ENCODE data around the gene PIK3R2. TPM values are rescaled to one million over a fixed set of nuclear protein-coding genes. Genes with fewer than 3 reads are reported as not detected.

Gene PIK3R2
- total RNA-seq, 1 donor from 2014 or later: 36.4 TPM

DNA sequence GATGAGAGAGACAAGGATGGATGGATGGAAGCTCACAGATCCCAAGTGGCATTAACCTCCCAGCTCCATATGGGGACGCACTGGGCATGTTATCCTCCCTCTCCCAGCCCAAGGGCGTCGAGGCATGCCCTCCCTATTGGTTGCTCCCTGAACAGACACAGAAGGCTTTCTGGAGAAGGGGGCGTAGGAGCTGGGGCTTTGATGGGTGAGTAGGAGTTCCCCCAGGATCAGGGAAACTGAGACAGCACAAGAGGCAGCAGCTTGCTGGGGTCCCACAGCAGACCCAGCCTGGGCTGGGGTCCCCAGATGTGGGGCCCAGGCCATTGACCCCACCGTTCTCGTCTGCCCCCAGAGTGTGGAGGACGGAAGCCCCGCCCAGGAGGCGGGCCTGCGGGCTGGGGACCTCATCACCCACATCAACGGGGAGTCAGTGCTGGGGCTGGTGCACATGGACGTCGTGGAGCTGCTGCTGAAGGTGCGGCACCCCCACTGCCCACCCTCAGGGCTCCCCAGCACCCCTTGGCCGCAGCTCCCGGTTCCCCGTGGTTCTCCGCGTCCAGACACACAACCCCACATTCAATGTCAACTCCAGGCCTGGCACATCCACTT is 7.5 kb upstream of the PIK3R2 start:
- Mint-ChIP-seq H3K4me3 (ENCODE audit: unreplicated experiment) (no peak overlapping the region), H3K4me1 (ENCODE audit: low read depth, unreplicated experiment) (no peaks in the 10 kb centered on the region), H3K9me3 (ENCODE audit: unreplicated experiment) (no peaks in the 10 kb centered on the region), H3K27ac (ENCODE audit: unreplicated experiment) (no peak overlapping the region), H3K36me3 (ENCODE audit: unreplicated experiment) (no peaks in the 10 kb centered on the region), H3K27me3 (ENCODE audit: unreplicated experiment) (peaks cover 3% of the 10 kb centered on the region)
- TF ChIP-seq, protein P1, sequence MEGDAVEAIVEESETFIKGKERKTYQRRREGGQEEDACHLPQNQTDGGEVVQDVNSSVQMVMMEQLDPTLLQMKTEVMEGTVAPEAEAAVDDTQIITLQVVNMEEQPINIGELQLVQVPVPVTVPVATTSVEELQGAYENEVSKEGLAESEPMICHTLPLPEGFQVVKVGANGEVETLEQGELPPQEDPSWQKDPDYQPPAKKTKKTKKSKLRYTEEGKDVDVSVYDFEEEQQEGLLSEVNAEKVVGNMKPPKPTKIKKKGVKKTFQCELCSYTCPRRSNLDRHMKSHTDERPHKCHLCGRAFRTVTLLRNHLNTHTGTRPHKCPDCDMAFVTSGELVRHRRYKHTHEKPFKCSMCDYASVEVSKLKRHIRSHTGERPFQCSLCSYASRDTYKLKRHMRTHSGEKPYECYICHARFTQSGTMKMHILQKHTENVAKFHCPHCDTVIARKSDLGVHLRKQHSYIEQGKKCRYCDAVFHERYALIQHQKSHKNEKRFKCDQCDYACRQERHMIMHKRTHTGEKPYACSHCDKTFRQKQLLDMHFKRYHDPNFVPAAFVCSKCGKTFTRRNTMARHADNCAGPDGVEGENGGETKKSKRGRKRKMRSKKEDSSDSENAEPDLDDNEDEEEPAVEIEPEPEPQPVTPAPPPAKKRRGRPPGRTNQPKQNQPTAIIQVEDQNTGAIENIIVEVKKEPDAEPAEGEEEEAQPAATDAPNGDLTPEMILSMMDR (IDR thresholded peaks at IDR 0.05; ENCODE audit: partially characterized antibody, unreplicated experiment): no peak
- DNase-seq: no peak

DNA sequence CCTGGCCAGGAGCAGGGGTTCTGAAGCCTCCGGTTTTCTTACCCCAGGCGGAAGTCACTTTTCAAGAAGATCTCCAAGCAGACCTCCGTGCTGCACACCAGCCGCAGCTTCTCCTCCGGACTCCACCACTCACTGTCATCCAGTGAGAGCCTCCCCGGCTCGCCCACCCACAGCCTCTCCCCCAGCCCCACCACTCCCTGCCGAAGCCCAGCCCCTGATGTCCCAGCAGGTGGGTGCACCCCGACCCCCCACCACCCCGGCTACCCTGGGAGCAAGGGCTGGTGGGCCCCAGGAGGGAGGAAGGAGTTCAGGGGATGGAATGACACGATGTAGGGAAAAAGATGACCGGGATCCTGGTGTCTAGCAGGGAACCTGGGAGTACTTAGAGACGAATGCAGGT is 5.6 kb upstream of the PIK3R2 start:
- Mint-ChIP-seq H3K36me3 (ENCODE audit: unreplicated experiment) (no peaks in the 10 kb centered on the region), H3K9me3 (ENCODE audit: unreplicated experiment) (peaks cover 1% of the 10 kb centered on the region), H3K27me3 (ENCODE audit: unreplicated experiment) (peaks cover 3% of the 10 kb centered on the region), H3K4me1 (ENCODE audit: low read depth, unreplicated experiment) (peaks cover 2% of the 10 kb centered on the region), H3K27ac (ENCODE audit: unreplicated experiment) (no peak overlapping the region), H3K4me3 (ENCODE audit: unreplicated experiment) (no peak overlapping the region)
- DNase-seq: no peak
- TF ChIP-seq, protein P1 (IDR thresholded peaks at IDR 0.05; ENCODE audit: partially characterized antibody, unreplicated experiment): no peak

DNA sequence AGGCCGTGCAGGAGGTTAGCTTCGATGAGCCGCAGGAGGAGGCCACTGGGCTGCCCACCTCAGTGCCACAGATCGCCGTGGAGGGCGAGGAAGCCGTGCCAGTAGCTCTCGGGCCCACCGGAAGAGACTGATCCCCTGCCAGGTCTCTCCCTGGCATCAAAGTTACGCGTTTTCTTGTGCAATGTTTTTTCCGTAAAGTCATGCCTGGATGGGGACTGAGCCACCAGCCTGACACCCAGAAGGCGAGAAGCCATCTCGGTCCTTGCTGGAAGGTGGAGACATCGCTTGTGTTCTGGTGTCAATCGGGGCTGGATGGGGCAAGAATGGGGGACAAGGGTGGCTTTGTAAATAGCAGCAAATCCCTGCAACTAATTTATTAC is 3.4 kb upstream of the PIK3R2 start:
- Mint-ChIP-seq H3K27me3 (ENCODE audit: unreplicated experiment) (peaks cover 7% of the 10 kb centered on the region), H3K4me3 (ENCODE audit: unreplicated experiment) (no peak overlapping the region), H3K36me3 (ENCODE audit: unreplicated experiment) (no peaks in the 10 kb centered on the region), H3K27ac (ENCODE audit: unreplicated experiment) (no peak overlapping the region), H3K9me3 (ENCODE audit: unreplicated experiment) (peaks cover 4% of the 10 kb centered on the region), H3K4me1 (ENCODE audit: low read depth, unreplicated experiment) (peaks cover 7% of the 10 kb centered on the region)
- no peak for DNase-seq
- TF ChIP-seq, protein P1 (IDR thresholded peaks at IDR 0.05; ENCODE audit: partially characterized antibody, unreplicated experiment): no peak

DNA sequence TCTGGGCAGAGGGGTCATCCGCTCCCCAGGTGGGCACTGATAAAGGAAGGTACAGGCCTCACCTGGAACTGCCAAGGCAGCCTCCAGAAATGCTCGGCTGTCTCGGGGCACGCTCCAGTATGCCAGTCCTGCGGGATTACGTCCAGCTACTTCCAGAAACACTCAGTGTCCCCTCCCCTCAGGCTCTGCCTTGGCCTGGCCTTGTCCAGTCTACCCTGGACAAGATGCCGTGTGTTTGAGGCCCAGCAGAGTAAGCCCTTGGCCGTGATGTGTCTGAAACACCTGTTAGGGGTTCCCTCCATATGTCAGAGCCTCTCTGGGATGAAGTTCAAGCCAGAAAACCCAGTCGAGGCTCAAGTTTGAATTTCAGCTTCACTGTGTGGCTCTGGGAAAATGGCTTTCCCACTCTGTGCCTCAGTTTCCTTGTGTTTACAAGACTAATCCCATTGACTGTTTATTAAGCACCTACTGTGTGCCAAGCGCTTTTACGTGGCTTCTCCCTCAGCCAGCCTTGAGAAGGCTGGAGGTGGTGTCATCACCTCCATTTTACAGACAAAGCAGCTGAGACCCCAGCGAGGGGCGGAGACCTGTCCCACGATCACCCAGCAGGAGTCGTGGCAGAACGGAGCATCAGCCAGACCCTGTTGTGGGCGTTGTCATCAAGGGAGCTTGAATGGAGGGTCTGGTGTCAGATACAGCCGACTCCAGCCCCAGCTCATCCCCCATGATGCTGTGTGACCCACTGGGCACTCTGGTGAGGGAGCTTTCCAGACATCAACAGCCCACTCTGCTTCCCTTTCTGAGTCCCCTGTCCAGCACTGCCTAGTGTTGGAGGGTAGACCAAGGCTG is 2.0 kb upstream of the PIK3R2 start:
- H3K4me1 Mint-ChIP-seq (ENCODE audit: low read depth, unreplicated experiment): peaks cover 7% of the 10 kb centered on the region
- TF ChIP-seq, protein P1 (IDR thresholded peaks at IDR 0.05; ENCODE audit: partially characterized antibody, unreplicated experiment): no peak
- DNase-seq: no peak
- H3K27me3 Mint-ChIP-seq (ENCODE audit: unreplicated experiment): peaks cover 7% of the 10 kb centered on the region
- H3K27ac Mint-ChIP-seq (ENCODE audit: unreplicated experiment): no peak overlapping the region
- peak overlapping the region; percentile 7 for H3K4me3 Mint-ChIP-seq (ENCODE audit: unreplicated experiment)
- peaks cover 4% of the 10 kb centered on the region for H3K9me3 Mint-ChIP-seq (ENCODE audit: unreplicated experiment)
- no peaks in the 10 kb centered on the region for H3K36me3 Mint-ChIP-seq (ENCODE audit: unreplicated experiment)

DNA sequence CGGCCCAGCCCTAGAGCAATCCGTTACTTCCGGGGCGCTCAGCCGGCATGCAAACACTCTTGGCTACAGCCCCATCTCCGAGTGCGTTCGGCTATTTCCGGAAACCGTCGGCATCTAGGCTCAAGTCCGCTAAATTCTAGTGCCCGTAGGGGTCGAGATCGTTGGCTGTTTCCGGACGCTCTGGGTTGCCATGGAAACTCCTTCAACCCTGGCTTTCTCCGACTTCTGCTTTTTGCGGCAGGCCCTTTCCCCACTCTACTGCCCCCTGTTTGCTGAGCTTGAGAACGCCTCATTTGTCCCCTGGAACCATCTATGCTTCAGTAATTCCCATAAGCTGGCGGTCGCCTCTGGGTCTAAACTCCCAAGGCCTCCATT is 534 bp upstream of the PIK3R2 start:
- peaks cover 6% of the 10 kb centered on the region for H3K27me3 Mint-ChIP-seq (ENCODE audit: unreplicated experiment)
- DNase-seq: peak; percentile 99
- H3K36me3 Mint-ChIP-seq (ENCODE audit: unreplicated experiment): no peaks in the 10 kb centered on the region
- H3K9me3 Mint-ChIP-seq (ENCODE audit: unreplicated experiment): peaks cover 4% of the 10 kb centered on the region
- H3K27ac Mint-ChIP-seq (ENCODE audit: unreplicated experiment): peak overlapping the region; percentile 94
- TF ChIP-seq, protein P1 (IDR thresholded peaks at IDR 0.05; ENCODE audit: partially characterized antibody, unreplicated experiment): peak; percentile 73
- peaks cover 12% of the 10 kb centered on the region for H3K4me1 Mint-ChIP-seq (ENCODE audit: low read depth, unreplicated experiment)
- H3K4me3 Mint-ChIP-seq (ENCODE audit: unreplicated experiment): peak overlapping the region; percentile 90

Data from glutamatergic neuron (in vitro differentiated cells).